Measurements from ENCODE around the gene FBRSL1. TPM values are rescaled to one million over a fixed set of nuclear protein-coding genes. Genes with fewer than 3 reads are reported as not detected.

The FBRSL1 gene
- total RNA-seq, 2 experiments from 2014 or later, result 35.7 to 55.1 TPM

DNA sequence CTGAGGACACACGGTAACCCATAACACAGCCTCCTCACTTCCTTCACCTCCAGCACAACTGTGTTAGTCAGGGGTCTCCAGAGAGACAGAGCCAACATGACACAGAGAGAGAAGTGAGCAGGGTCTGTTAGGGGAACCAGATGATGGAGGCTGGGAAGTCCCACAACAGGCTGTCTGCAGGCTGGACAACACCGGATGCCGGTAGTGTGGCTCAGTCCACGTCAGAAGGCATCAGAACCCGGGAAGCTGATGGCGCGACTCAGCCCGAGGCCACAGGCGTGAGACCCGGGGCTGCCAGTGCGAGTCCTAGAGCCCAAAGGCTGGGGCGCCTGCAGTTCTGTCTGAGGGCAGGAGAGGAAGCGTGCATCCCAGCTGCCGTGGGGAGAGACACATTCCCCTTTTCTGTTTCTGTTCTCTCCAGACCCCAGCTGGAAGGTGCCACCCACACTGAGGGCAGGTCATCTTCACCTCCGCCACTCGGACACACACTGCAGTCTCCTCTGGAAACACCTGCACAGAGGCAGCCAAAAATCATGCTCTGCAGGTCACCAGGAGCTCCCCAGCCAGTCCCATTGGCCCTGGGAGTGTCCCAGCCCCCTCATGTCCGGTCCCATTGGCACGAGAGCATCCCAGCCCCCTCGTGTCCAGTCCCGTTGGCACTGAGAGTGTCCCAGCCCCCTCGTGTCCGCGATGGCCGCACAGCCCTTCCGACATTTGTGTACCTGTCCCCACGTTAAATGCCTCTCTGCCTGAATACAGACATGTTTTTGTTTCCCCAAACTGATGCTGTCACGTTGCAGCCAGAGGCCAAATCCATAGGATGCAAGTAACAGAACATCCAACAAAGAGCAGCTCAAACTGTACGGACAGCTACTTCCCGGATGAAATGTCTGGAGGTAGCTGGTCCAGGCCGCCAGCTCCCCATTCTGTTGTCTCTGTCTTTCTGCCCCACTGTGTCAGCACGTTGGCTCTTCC lies 7.9 kb upstream of the FBRSL1 start:
- Mint-ChIP-seq H3K4me3 (no peak overlapping the region), H3K27ac (no peak overlapping the region), H3K36me3 (ENCODE audit: low read depth) (no peaks in the 10 kb centered on the region), H3K4me1 (peaks cover 20% of the 10 kb centered on the region), H3K9me3 (ENCODE audit: low read depth) (no peaks in the 10 kb centered on the region), H3K27me3 (no peaks in the 10 kb centered on the region)
- intact Hi-C loops (cut with DNase I, micrococcal nuclease), result loop anchor here in 1 of 2 experiments (10.0 kb wide), 1 partner anchor 797 kb away; no protein-coding TSS in a partner anchor
- CTCF ChIA-PET, result interaction anchor here (0.6 kb wide), 1 partner anchor 19 kb away, joined by 3 read pairs; no protein-coding TSS in a partner anchor
- POLR2A ChIA-PET, result no interaction called here
- DNase-seq (no peak), ATAC-seq (no peak)

DNA sequence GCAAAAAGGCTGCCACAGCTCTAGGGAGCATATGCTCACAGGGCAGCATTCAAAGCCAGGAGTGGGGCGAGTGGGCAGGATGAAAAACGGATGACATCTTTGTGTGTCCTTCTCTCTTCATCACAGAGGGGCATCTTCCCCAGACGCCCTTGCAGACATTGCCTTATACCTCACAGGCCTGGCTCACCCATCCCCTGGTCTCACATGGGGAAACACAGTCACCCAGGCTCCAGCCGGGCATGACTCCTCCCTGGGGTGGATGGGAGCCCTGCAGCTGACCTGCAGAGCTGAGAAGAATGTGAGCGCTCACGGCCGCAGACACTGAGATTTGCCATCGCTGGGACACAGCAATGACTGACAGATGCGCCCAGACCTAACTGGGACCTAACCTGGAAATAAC lies 7.2 kb upstream of the FBRSL1 start:
- DNase-seq, result no peak
- POLR2A ChIA-PET, result no interaction called here
- no peaks in the 10 kb centered on the region for H3K36me3 Mint-ChIP-seq (ENCODE audit: low read depth)
- no peak overlapping the region for H3K27ac Mint-ChIP-seq
- no peaks in the 10 kb centered on the region for H3K9me3 Mint-ChIP-seq (ENCODE audit: low read depth)
- H3K4me3 Mint-ChIP-seq, result no peak overlapping the region
- intact Hi-C loops (cut with DNase I, micrococcal nuclease), result loop anchor here in 1 of 2 experiments (10.0 kb wide), 1 partner anchor 798 kb away; no protein-coding TSS in a partner anchor
- H3K27me3 Mint-ChIP-seq, result no peaks in the 10 kb centered on the region
- ATAC-seq, result no peak
- CTCF ChIA-PET, result no interaction called here
- peaks cover 18% of the 10 kb centered on the region for H3K4me1 Mint-ChIP-seq

- CTCF ChIA-PET, result no interaction called here
- Mint-ChIP-seq H3K9me3 (ENCODE audit: low read depth) (no peaks in the 10 kb centered on the region), H3K27ac (no peak overlapping the region), H3K4me1 (peaks cover 19% of the 10 kb centered on the region), H3K27me3 (no peaks in the 10 kb centered on the region), H3K36me3 (ENCODE audit: low read depth) (no peaks in the 10 kb centered on the region), H3K4me3 (no peak overlapping the region)
- intact Hi-C loops (cut with DNase I, micrococcal nuclease), result loop anchor here in 1 of 2 experiments (10.0 kb wide), 1 partner anchor 798 kb away; no protein-coding TSS in a partner anchor
- DNase-seq, result no peak
- ATAC-seq, result no peak
- POLR2A ChIA-PET, result no interaction called here
These were observed 6.7 kb upstream of the FBRSL1 start for GRCh38 chr12:132483208-132483607.

DNA sequence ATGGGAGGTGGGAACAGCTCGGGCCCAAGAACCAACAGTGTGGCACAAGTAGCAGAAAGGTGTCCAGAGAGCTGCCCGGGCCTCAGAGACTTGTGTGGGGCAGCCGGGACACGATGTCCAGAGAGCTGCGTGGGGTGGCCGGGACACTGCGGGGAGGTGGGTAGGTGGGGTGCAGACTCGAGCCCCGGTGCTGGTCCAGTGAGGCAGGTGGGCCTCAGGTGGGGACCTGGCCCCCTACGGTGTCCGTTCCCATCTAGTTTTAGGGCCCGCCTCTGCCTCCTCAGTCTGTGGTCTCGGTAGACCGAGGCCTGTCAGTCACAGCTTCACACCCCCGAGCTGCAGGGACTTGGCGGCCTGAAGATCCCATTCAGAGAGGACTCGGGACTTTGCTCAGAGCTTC lies 6.3 kb upstream of the FBRSL1 start:
- H3K4me1 Mint-ChIP-seq, result peaks cover 23% of the 10 kb centered on the region
- H3K4me3 Mint-ChIP-seq, result no peak overlapping the region
- no peaks in the 10 kb centered on the region for H3K27me3 Mint-ChIP-seq
- ChIA-PET CTCF (no interaction called here), POLR2A (no interaction called here)
- intact Hi-C loops (cut with DNase I, micrococcal nuclease), result loop anchor here in 1 of 2 experiments (10.0 kb wide), 1 partner anchor 799 kb away; no protein-coding TSS in a partner anchor
- no peak overlapping the region for H3K27ac Mint-ChIP-seq
- ATAC-seq (no peak), DNase-seq (no peak)
- H3K9me3 Mint-ChIP-seq (ENCODE audit: low read depth), result no peaks in the 10 kb centered on the region
- no peaks in the 10 kb centered on the region for H3K36me3 Mint-ChIP-seq (ENCODE audit: low read depth)

- Mint-ChIP-seq H3K4me3 (no peak overlapping the region), H3K27me3 (no peaks in the 10 kb centered on the region), H3K36me3 (ENCODE audit: low read depth) (no peaks in the 10 kb centered on the region), H3K9me3 (ENCODE audit: low read depth) (no peaks in the 10 kb centered on the region), H3K4me1 (peaks cover 28% of the 10 kb centered on the region), H3K27ac (no peak overlapping the region)
- ChIA-PET POLR2A (no interaction called here), CTCF (no interaction called here)
- intact Hi-C loops (cut with DNase I, micrococcal nuclease), result loop anchor here in 1 of 2 experiments (10.0 kb wide), 1 partner anchor 800 kb away; no protein-coding TSS in a partner anchor
- ATAC-seq, result no peak
- DNase-seq, result no peak
These were observed 5.6 kb upstream of the FBRSL1 start for GRCh38 chr12:132484183-132484890.

GRCh38 chr12:132484891-132485441 lies 5.0 kb upstream of the FBRSL1 start:
- H3K27me3 Mint-ChIP-seq, result no peaks in the 10 kb centered on the region
- H3K4me1 Mint-ChIP-seq, result peaks cover 28% of the 10 kb centered on the region
- DNase-seq (no peak), ATAC-seq (no peak)
- H3K9me3 Mint-ChIP-seq (ENCODE audit: low read depth), result no peaks in the 10 kb centered on the region
- no peak overlapping the region for H3K4me3 Mint-ChIP-seq
- POLR2A ChIA-PET, result interaction anchor here (0.7 kb wide), 1 partner anchor 123 kb away, joined by 5 read pairs; no protein-coding TSS in a partner anchor
- intact Hi-C loops (cut with DNase I, micrococcal nuclease), result loop anchor here in 1 of 2 experiments (5.0 to 10.0 kb wide), 3 partner anchors 403 to 1613 kb away; partner anchors contain the start of gene RAN
- CTCF ChIA-PET, result no interaction called here
- no peak overlapping the region for H3K27ac Mint-ChIP-seq
- no peaks in the 10 kb centered on the region for H3K36me3 Mint-ChIP-seq (ENCODE audit: low read depth)

- POLR2A ChIA-PET, result interaction anchor here (0.7 kb wide), 1 partner anchor 122 kb away, joined by 5 read pairs; no protein-coding TSS in a partner anchor
- Mint-ChIP-seq H3K27ac (no peak overlapping the region), H3K4me3 (no peak overlapping the region), H3K36me3 (ENCODE audit: low read depth) (no peaks in the 10 kb centered on the region), H3K4me1 (peaks cover 28% of the 10 kb centered on the region), H3K9me3 (ENCODE audit: low read depth) (no peaks in the 10 kb centered on the region), H3K27me3 (no peaks in the 10 kb centered on the region)
- intact Hi-C loops (cut with DNase I, micrococcal nuclease), result loop anchor here (1.0 to 10.0 kb wide), 4 partner anchors 8 to 1613 kb away; partner anchors contain the start of gene RAN (in 1 of the 2)
- DNase-seq, result no peak
- CTCF ChIA-PET, result no interaction called here
- ATAC-seq, result no peak
These were observed 4.3 kb upstream of the FBRSL1 start for GRCh38 chr12:132485619-132486018.

- H3K36me3 Mint-ChIP-seq (ENCODE audit: low read depth), result no peaks in the 10 kb centered on the region
- ATAC-seq (no peak), DNase-seq (no peak)
- POLR2A ChIA-PET, result no interaction called here
- peaks cover 28% of the 10 kb centered on the region for H3K4me1 Mint-ChIP-seq
- intact Hi-C loops (cut with DNase I, micrococcal nuclease), result loop anchor here (1.0 to 10.0 kb wide), 4 partner anchors 9 to 1614 kb away; partner anchors contain the start of gene RAN (in 1 of the 2)
- H3K4me3 Mint-ChIP-seq, result no peak overlapping the region
- CTCF ChIA-PET, result interaction anchor here (0.8 kb wide), 1 partner anchor 40 kb away, joined by 3 read pairs; no protein-coding TSS in a partner anchor
- no peak overlapping the region for H3K27ac Mint-ChIP-seq
- no peaks in the 10 kb centered on the region for H3K27me3 Mint-ChIP-seq
- no peaks in the 10 kb centered on the region for H3K9me3 Mint-ChIP-seq (ENCODE audit: low read depth)
These were observed 3.8 kb upstream of the FBRSL1 start for GRCh38 chr12:132486168-132486567.

- Mint-ChIP-seq H3K27ac (no peak overlapping the region), H3K4me1 (peaks cover 31% of the 10 kb centered on the region), H3K9me3 (ENCODE audit: low read depth) (no peaks in the 10 kb centered on the region), H3K36me3 (ENCODE audit: low read depth) (no peaks in the 10 kb centered on the region), H3K4me3 (no peak overlapping the region), H3K27me3 (no peaks in the 10 kb centered on the region)
- CTCF ChIA-PET, result interaction anchor here (0.8 kb wide), 1 partner anchor 40 kb away, joined by 3 read pairs; no protein-coding TSS in a partner anchor
- DNase-seq (no peak), ATAC-seq (no peak)
- intact Hi-C loops (cut with DNase I, micrococcal nuclease), result loop anchor here (1.0 to 10.0 kb wide), 4 partner anchors 9 to 1614 kb away; partner anchors contain the start of gene RAN (in 1 of the 2)
- POLR2A ChIA-PET, result no interaction called here
These were observed 3.4 kb upstream of the FBRSL1 start for GRCh38 chr12:132486576-132486975.

GRCh38 chr12:132487311-132487741 lies 2.6 kb upstream of the FBRSL1 start:
- ATAC-seq (no peak), DNase-seq (no peak)
- intact Hi-C loops (cut with DNase I, micrococcal nuclease), result loop anchor here in 1 of 2 experiments (5.0 to 10.0 kb wide), 3 partner anchors 405 to 1615 kb away; partner anchors contain the start of gene RAN
- H3K4me1 Mint-ChIP-seq, result peaks cover 38% of the 10 kb centered on the region
- H3K36me3 Mint-ChIP-seq (ENCODE audit: low read depth), result peaks cover 2% of the 10 kb centered on the region
- H3K27ac Mint-ChIP-seq, result peak overlapping the region; percentile 82
- no peaks in the 10 kb centered on the region for H3K9me3 Mint-ChIP-seq (ENCODE audit: low read depth)
- CTCF ChIA-PET, result no interaction called here
- peak overlapping the region; percentile 69 for H3K4me3 Mint-ChIP-seq
- no peaks in the 10 kb centered on the region for H3K27me3 Mint-ChIP-seq
- POLR2A ChIA-PET, result no interaction called here
